ENCODE measurements around the gene ITGA6.
A peak's percentile ranks its signal among the peaks of the same experiment; 100 is the strongest.
"Not testable (repeated sequence)": the region's sequence is repeated elsewhere in the genome, so short reads cannot be mapped to it uniquely, and the experiment has no call there.

The ITGA6 gene

GRCh38 chr2:172518995-172519394 is 91.6 kb downstream of the ITGA6 start:
- no peak for DNase-seq (ENCODE audit: low spot score)

GRCh38 chr2:172525601-172526000 is 98.2 kb downstream of the ITGA6 start:
- DNase-seq (ENCODE audit: low spot score) = no peak

- no peak for DNase-seq (ENCODE audit: low spot score)
These were observed 103.9 kb downstream of the ITGA6 start for GRCh38 chr2:172531309-172531708.

- not testable (repeated sequence) for DNase-seq (ENCODE audit: low spot score)
These were observed 105.1 kb downstream of the ITGA6 start for GRCh38 chr2:172532461-172532860.

GRCh38 chr2:172533687-172534086 is 106.3 kb downstream of the ITGA6 start:
- DNase-seq (ENCODE audit: low spot score) = no peak

- DNase-seq (ENCODE audit: low spot score) = no peak
These were observed 107.7 kb downstream of the ITGA6 start for GRCh38 chr2:172535119-172535518.

- not testable (repeated sequence) for DNase-seq (ENCODE audit: low spot score)
These were observed 110.5 kb downstream of the ITGA6 start for GRCh38 chr2:172537851-172538250.

- no peak for DNase-seq (ENCODE audit: low spot score)
These were observed 112.4 kb downstream of the ITGA6 start for GRCh38 chr2:172539767-172540166.

GRCh38 chr2:172540421-172540820 is 113.0 kb downstream of the ITGA6 start:
- DNase-seq (ENCODE audit: low spot score) = no peak

GRCh38 chr2:172545408-172546075 is 118.2 kb downstream of the ITGA6 start:
- no peak for DNase-seq (ENCODE audit: low spot score)

- no peak for DNase-seq (ENCODE audit: low spot score)
These were observed 121.7 kb downstream of the ITGA6 start for GRCh38 chr2:172549131-172549530.

- not testable (repeated sequence) for DNase-seq (ENCODE audit: low spot score)
These were observed 122.4 kb downstream of the ITGA6 start for GRCh38 chr2:172549802-172550201.

- DNase-seq (ENCODE audit: low spot score) = no peak
These were observed 123.0 kb downstream of the ITGA6 start for GRCh38 chr2:172550419-172550818.

GRCh38 chr2:172551271-172551670 is 123.9 kb downstream of the ITGA6 start:
- peak; percentile 23 for DNase-seq (ENCODE audit: low spot score)

GRCh38 chr2:172552547-172553291 is 125.3 kb downstream of the ITGA6 start:
- peak; percentile 83 for DNase-seq (ENCODE audit: low spot score)

GRCh38 chr2:172554352-172555271 is 127.2 kb downstream of the ITGA6 start:
- no peak for DNase-seq (ENCODE audit: low spot score)

GRCh38 chr2:172555272-172555521 is 127.8 kb downstream of the ITGA6 start:
- no peak for DNase-seq (ENCODE audit: low spot score)
